GM18861 (cell line): Measurements from ENCODE around the gene WDR46.

ENCODE experiments used
- ATAC-seq: cut with Tn5 transposase; IDR thresholded peaks from one replicate; pipeline ENCODE4 v1.9.1; 2021; ENCODE audit not compliant: unreplicated experiment

Gene WDR46

DNA sequence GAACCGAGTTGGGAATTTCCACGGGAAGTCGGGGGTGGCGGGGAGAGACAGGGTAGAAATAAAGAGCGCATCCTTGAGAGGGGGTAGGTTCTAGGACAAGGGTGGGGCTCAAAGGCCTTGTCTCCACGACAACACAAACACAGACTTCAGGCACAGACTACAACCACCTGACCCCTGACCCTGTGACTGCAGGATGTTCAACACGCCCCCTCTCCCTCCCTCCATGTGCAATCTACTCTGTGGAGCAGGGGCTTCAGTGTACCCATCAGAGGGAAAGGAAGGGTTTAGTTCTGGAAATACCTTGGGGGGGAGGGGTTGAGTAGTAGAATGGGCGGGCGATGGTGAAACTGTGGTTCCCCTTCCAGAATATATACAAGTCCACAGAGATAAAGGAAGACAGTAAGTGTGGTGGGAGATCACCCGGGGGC lies 25.5 kb upstream of the WDR46 start:
- ATAC-seq: no peak

DNA sequence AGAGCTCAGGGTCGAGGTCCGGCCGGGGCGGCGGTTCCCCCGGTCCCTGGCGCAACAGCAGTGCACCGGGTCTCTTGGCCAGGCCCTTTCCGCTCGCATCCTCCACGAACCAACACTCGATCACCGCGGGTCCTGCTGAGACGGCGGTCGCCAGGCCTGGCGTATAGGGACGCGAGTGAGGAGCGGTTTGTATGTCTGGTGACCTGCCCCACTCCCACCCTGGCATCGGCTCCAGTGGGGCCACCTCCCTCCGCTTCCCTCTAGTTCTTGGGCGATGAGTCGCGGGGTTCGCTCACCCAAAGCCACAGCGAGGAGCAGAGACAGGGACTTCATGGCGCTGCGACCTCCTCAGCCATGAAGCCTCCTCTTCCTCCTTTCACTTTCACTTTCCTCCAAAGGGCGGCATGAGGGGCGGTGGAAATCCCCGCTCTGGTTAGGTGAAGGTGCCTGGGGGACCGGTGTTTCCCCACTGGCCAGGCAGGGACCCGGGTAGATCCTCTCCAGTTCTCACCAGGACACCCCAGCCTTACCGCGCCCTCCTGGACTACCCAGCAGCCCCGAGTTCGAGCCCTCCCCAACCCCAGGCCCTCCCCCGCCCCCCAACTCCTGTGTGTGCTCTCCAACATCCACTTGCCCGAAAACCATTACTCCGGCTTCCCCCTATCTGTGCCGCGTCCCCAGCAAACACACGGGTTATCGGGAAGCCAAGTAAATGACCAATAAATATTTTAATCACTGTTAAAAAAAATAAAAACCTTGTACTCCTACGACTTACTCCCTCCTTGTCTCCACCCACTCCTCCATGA lies 24.9 kb upstream of the WDR46 start, which contains the start of gene TAPBP:
Gene TAPBP, minus strand, starts transcription at position 370 of the 806 bp plus-strand sequence. Its CDS starts 37 bp downstream, at position 333.
- peak; percentile 32 for ATAC-seq

- ATAC-seq: no peak
Observed at GRCh38 chr6:33313105-33313708, 24.2 kb upstream of the WDR46 start.

DNA sequence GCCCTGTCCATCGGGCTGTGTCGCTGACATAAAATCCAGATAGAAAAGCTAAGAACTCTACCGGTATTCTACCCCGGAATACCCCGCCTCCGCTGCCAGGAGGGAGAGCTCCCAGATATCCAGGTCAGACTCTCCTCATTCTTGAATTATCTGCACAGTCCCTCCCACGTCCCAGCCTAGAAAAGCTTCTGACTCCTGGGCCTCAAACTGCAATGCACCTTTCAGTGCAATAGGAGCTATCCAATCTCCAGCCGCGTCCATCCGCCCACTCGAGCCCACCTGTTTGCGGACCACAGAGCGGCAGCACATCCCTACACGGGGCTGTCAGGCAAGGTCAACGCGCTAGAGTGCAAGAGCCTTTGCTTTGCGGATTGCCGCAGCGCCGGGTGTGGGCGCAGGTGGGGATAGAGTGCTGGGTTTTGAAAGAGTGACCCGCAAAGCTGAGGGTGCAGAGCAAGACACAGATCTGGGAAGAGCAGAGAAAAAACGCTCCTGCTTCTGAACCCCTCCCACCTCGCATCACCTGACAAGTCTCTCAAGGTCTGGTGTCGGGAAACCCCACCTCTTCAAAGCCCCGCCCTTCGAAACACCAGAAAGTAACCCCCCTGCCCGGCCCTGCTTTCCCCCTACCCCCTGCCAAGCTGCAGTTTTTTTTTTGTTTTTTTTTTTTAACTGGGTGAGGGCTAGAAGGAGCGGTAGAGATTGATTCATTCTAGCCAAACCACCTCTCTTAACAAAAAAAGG lies 23.5 kb upstream of the WDR46 start:
- ATAC-seq: peak; percentile 30

DNA sequence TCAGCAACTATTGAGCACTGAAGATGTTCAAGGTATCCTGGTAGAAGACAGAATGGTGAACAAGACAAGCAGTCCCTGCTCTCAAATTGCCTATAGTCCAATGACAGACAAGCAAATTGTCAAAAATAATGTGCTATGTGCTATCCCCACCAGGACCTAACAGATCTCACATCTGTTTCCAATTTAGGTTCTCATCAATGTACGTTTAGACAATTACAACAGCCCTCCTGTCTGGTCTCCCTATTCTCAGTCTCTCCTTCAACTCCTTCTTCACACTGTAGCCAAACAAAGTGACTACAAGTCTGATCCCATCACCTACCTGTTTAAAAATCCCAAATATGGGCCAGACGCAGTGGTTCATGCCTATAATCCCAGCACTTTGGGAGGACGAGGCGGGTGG lies 17.3 kb upstream of the WDR46 start:
- no peak for ATAC-seq

GRCh38 chr6:33305052-33305451 lies 16.0 kb upstream of the WDR46 start:
- no peak for ATAC-seq

- no peak for ATAC-seq
Observed at GRCh38 chr6:33304216-33304615, 15.2 kb upstream of the WDR46 start.

DNA sequence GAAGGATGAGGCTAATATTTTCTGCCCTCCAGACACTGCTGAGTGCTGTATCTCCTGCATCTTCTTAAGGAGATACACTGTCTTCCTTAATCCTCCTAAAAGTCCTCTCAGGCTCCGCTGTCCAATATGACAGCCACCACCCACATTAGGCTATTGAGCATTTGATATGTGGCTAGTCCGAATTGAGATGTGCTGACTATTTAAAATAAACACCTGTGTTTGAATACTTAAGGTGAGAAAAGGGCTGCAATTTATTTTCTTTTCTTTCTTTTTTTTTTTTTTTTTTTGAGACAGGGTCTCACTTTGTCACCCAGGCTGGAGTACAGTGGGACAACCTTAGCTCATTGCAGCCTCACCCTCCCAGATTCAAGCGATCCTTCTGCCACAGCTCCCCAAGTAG lies 12.8 kb upstream of the WDR46 start:
- no peak for ATAC-seq

DNA sequence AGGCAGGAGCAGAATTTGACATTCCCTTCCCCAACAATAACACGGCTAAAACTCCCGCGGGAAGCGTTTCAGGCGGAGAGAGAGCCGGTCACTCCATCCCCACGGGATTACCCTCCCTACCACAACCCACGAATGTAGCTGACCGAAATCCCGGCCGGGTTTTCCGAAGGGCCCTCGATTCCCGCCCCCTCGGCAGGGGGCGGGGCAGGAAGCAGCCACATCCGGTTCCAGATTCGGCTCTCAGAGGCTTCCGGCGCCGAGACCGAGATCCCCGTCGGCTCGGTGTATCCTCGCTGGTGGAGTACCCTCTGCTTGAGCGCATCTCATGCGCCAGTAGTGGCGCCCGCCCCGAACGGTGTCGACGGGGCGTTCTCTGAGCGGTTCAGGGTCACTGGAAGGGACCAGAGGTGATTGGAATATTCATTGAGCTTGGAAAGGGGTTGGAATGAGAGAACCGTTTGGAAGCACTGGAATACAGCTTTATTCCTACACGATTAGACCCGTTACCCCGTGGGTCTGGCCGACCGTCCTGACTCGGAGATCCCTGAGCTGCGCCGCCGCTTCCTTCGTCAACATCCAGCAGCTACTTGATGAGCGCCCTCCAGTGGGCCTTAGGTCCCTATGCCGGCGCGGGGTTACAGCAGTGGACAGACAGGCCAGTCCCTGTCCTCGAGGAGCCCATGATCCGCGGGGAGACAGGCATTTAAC lies 10.4 kb upstream of the WDR46 start:
- ATAC-seq: peak; percentile 72

DNA sequence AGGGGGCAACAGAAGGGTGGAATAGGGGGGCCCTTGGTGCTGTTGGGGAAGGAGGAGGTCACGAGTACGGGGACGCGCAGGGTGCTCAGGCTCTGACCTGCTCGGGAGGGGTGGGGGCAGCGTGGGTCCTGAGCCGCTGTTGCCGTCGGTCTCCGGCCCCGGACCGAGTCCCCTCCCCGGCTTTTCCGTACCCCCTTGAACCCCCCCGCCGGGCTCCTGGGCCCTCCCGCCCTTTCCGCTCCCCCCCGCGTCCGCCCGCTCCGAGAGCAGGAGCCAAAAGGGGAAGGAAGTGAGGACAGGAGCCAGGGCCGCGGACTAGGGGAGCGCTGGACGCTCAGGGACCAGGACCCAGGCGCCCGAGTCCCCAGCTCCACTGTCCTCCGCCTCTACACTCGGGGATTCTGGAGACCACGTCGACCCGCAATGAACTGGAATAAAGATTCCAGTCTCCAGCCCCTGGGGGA lies 9.8 kb upstream of the WDR46 start, which contains the start of gene RGL2:
Gene RGL2, minus strand, starts transcription at position 170 of the 464 bp plus-strand sequence. CDS start 332 bp downstream, outside the sequence.
- peak; percentile 5 for ATAC-seq

GRCh38 chr6:33297956-33298772 lies 9.1 kb upstream of the WDR46 start:
- ATAC-seq: no peak

DNA sequence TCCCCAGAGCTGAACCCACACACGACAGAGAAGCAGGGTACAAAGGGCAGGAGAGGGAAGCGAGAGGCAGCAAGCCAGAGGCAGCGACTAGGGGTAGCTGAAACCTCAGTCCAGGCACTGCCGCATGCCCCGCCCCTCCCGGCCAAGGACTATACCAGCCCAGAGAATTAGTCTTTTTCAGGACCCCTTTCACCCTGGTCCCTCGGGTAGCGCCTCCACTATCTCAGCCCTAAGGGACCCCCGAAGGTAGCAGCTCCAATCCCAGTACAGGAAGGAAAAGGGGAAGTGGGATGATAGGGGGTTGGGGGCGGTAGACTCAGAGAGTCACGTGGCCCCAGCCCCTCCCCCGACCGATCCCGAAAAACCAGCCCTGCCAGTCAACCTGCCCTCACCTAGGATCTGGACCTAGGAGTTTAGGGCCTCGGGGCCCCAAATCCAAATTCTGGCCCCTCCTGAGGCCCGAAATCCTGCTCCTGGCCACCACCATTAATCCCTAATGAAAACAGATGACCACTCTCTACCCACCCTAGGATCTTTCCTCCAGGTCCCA lies 8.4 kb upstream of the WDR46 start:
- no peak for ATAC-seq

- no peak for ATAC-seq
Observed at GRCh38 chr6:33296797-33297405, 7.9 kb upstream of the WDR46 start.

GRCh38 chr6:33295621-33296369 lies 6.8 kb upstream of the WDR46 start:
- ATAC-seq: no peak

- ATAC-seq: no peak
Observed at GRCh38 chr6:33294086-33294823, 5.2 kb upstream of the WDR46 start.

DNA sequence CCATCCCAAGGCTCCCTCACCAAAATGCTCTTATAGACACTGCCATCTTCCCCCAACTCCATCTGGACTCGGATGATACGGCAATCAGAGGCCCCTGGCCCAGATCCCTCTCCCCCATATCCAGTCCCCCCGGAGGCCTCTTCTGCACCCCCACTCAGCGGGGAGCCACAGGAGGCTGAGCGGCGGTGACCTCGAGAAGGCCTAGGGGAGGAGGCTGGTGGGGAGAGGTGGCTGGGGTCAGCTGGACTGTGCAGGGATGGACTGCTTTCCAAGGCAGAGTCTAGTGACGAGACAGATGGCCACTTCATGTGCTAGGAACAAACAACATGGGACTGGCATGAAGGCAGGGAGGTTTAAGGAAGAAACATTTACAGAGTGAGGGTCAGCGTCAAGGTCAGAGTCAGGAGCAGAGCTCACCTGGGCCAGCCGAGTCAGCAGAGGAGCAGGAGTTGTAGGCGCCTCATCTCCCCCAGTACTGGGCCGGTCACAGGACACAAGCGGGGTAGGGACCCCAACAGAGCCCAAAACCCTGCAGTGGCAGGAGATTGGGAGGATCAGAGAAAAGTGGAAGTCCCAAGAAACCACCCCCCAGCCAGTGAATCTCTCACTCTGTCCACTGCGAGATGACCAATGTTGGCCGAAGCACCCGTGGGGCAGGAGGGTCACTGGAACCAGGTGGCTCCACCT lies 4.1 kb upstream of the WDR46 start:
- no peak for ATAC-seq

GRCh38 chr6:33290459-33290858 lies 1.4 kb upstream of the WDR46 start:
- ATAC-seq: no peak
